GM23338 (cell line): Measurements from ENCODE around the gene SFXN5. TPM values are rescaled to one million over a fixed set of nuclear protein-coding genes. Genes with fewer than 3 reads are reported as not detected.

Experiments used
- ATAC-seq: fragments of 200-7000 bp; cut with Tn5 transposase; 3 replicates; pipeline ENCODE4 v1.9.1; 2020
- DNase-seq: peaks from one replicate; pipeline ENCODE4 v3.0.0-alpha.2; 2015; ENCODE audit warnings: low spot score
- H2AFZ ChIP-seq: fragments of 200-600 bp; sonication (generic); 2 replicates; pipeline ENCODE4 v1.8.0; 2016; ENCODE audit warnings: antibody characterized with exemption, mild to moderate bottlenecking, moderate library complexity
- H3F3A ChIP-seq: fragments of 200-600 bp; sonication (generic); replicated peaks from 2 replicates; pipeline ENCODE4 v1.8.0; 2017; ENCODE audit warnings: antibody characterized with exemption, mixed run types, low read depth
- H3K27ac ChIP-seq: fragments of 200-600 bp; sonication (generic); 2 replicates; pipeline ENCODE4 v1.6.1; 2016; ENCODE audit warnings: low read depth
- H3K27me3 ChIP-seq: fragments of 200-600 bp; sonication (generic); 2 replicates; pipeline ENCODE4 v1.8.0; 2016; ENCODE audit warnings: mild to moderate bottlenecking, mixed run types, moderate library complexity; ENCODE audit not compliant: insufficient read depth
- H3K36me3 ChIP-seq: fragments of 200-600 bp; sonication (generic); 2 replicates; pipeline ENCODE4 v1.8.0; 2016; ENCODE audit warnings: mild to moderate bottlenecking; ENCODE audit not compliant: insufficient read depth
- H3K4me1 ChIP-seq: fragments of 200-600 bp; sonication (generic); 2 replicates; pipeline ENCODE4 v1.8.0; 2016; ENCODE audit warnings: mild to moderate bottlenecking, moderate library complexity; ENCODE audit not compliant: insufficient read depth
- H3K4me2 ChIP-seq: fragments of 200-600 bp; sonication (generic); 2 replicates; pipeline ENCODE4 v1.7.1; 2017; ENCODE audit warnings: mixed run types
- H3K4me3 ChIP-seq: fragments of 200-600 bp; sonication (generic); 2 replicates; pipeline ENCODE4 v1.6.1; 2016; ENCODE audit warnings: mixed run types
- H3K79me2 ChIP-seq: fragments of 200-600 bp; sonication (generic); replicated peaks from 2 replicates; pipeline ENCODE4 v1.8.0; 2017; ENCODE audit warnings: mild to moderate bottlenecking; ENCODE audit not compliant: insufficient read depth
- H3K9me2 ChIP-seq: fragments of 200-600 bp; sonication (generic); 2 replicates; pipeline ENCODE4 v1.8.0; 2017; ENCODE audit not compliant: insufficient read depth
- H4K20me1 ChIP-seq: fragments of 200-600 bp; sonication (generic); replicated peaks from 2 replicates; pipeline ENCODE4 v1.8.0; 2017; ENCODE audit warnings: mild to moderate bottlenecking; ENCODE audit not compliant: insufficient read depth
- H3K27ac Mint-ChIP-seq: 2 replicates; pipeline ENCODE4 v1.8.0; 2020; ENCODE audit warnings: inconsistent platforms, mild to moderate bottlenecking, moderate library complexity, mixed read lengths
- H3K27me3 Mint-ChIP-seq: 3 replicates; pipeline ENCODE4 v1.8.0; 2022; ENCODE audit warnings: low read depth, mild to moderate bottlenecking, moderate library complexity, mixed read lengths, inconsistent platforms; ENCODE audit not compliant: insufficient read depth, poor library complexity
- H3K36me3 Mint-ChIP-seq: 3 replicates; pipeline ENCODE4 v1.8.0; 2021; ENCODE audit warnings: low read depth, mild to moderate bottlenecking, inconsistent platforms, moderate library complexity, mixed read lengths
- H3K4me1 Mint-ChIP-seq: 3 replicates; pipeline ENCODE4 v1.8.0; 2020; ENCODE audit warnings: mild to moderate bottlenecking, inconsistent platforms, mixed read lengths
- H3K4me3 Mint-ChIP-seq: 3 replicates; pipeline ENCODE4 v1.8.0; 2021; ENCODE audit warnings: moderate library complexity, mild to moderate bottlenecking, inconsistent platforms, mixed read lengths
- H3K9me3 Mint-ChIP-seq: 3 replicates; pipeline ENCODE4 v1.8.0; 2020; ENCODE audit warnings: moderate library complexity, mild to moderate bottlenecking, inconsistent platforms, mixed read lengths
- CTCF ChIP-seq, 2 experiments: fragments of 200-600 bp in 1 of 2; sonication (generic) in 1 of 2; conservative IDR thresholded peaks; 2 replicates each; pipeline versions ENCODE4 v1.5.1 to v1.6.1; 2016 to 2017; ENCODE audit warnings: antibody characterized with exemption in 2 of 2, low read depth in 2 of 2, mild to moderate bottlenecking in 2 of 2, moderate library complexity in 1 of 2
- ETS1 ChIP-seq: IDR thresholded peaks from 2 replicates; pipeline ENCODE4 v1.6.1; 2016; ENCODE audit warnings: antibody characterized with exemption
- EZH2 ChIP-seq: fragments of 200-600 bp; sonication (generic); IDR thresholded peaks from one replicate; pipeline ENCODE4 v1.8.0; 2017; ENCODE audit warnings: antibody characterized with exemption, mild to moderate bottlenecking, low read depth; ENCODE audit not compliant: unreplicated experiment
- NANOG ChIP-seq: IDR thresholded peaks from 2 replicates; pipeline ENCODE4 v1.6.1; 2016; ENCODE audit warnings: antibody characterized with exemption, borderline replicate concordance
- POLR2AphosphoS5 ChIP-seq: IDR thresholded peaks from 2 replicates; pipeline ENCODE4 v1.6.1; 2016; ENCODE audit warnings: antibody characterized with exemption, low read depth
- ZNF114 ChIP-seq: fragments of 250-450 bp; sonication (Bioruptor Pico); IDR thresholded peaks from 2 replicates; pipeline ENCODE4 v1.5.0; 2020; ENCODE audit warnings: mild to moderate bottlenecking, moderate library complexity
- ZNF331 ChIP-seq: fragments of 250-450 bp; sonication (Bioruptor Pico); IDR thresholded peaks from 2 replicates; pipeline ENCODE4 v1.5.0; 2020; ENCODE audit warnings: low read depth, mild to moderate bottlenecking, moderate library complexity
- polyA plus RNA-seq: library from polyadenylated mRNA; unstranded; fragments of >200 nt; fragmentation: Nextera tagmentation; extraction: Ambion mirVana; gene quantifications from 2 replicates; pipeline ENCODE4 v1.2.1, GENCODE V29; 2016
- total RNA-seq: library from RNA; depleted of rRNA; stranded (reverse); fragments of >200 nt; shearing (Covaris generic); gene quantifications from 2 replicates; pipeline ENCODE4 v1.2.3, GENCODE V29; 2014

Gene SFXN5
- total and polyA plus RNA-seq, 2 experiments from 2014 or later: 23.6 to 25.8 TPM

- peaks cover 21% of the 10 kb centered on the region for H3F3A ChIP-seq
- H3K4me1 ChIP-seq: peaks cover 37% of the 10 kb centered on the region
- no peaks in the 10 kb centered on the region for H3K79me2 ChIP-seq
- 0 out of 2 replicates have a peak, but pooled peaks cover 3% of the 10 kb centered on the region for H4K20me1 ChIP-seq
- TF ChIP-seq ZNF331: no peak
- no peak for TF ChIP-seq NANOG
- TF ChIP-seq CTCF (conservative IDR thresholded peaks at IDR 0.05; ENCODE audit: low read depth in 2 of 2): no peak
- H3K36me3 ChIP-seq: no peaks in the 10 kb centered on the region
- H3K9me2 ChIP-seq: no peaks in the 10 kb centered on the region
- ATAC-seq: no peak
- no peak overlapping the region for H3K4me3 ChIP-seq
- no peaks in the 10 kb centered on the region for H3K9me3 Mint-ChIP-seq
- H3K4me1 Mint-ChIP-seq: peaks cover 16% of the 10 kb centered on the region
- no peak overlapping the region for H3K27ac Mint-ChIP-seq
- no peak overlapping the region for H3K27ac ChIP-seq
- no peak overlapping the region for H3K4me2 ChIP-seq
- peaks cover 1% of the 10 kb centered on the region for H3K27me3 Mint-ChIP-seq
- DNase-seq: no peak
- peaks cover 91% of the 10 kb centered on the region for H3K27me3 ChIP-seq
- no peak overlapping the region for H3K4me3 Mint-ChIP-seq
- H2AFZ ChIP-seq: no peak overlapping the region
- no peaks in the 10 kb centered on the region for H3K36me3 Mint-ChIP-seq
These were observed 143.6 kb downstream of the SFXN5 start for GRCh38 chr2:72927619-72928550.

GRCh38 chr2:72926811-72927465 is 144.6 kb downstream of the SFXN5 start:
- H3K27ac Mint-ChIP-seq: no peak overlapping the region
- Histone ChIP-seq H3K4me3 (no peak overlapping the region; the same call in 1 of the 2 replicates), H3K79me2 (no peaks in the 10 kb centered on the region), H3K36me3 (no peaks in the 10 kb centered on the region), H3K4me2 (peak overlapping the region; percentile 87; the same call in 1 of the 2 replicates), H3K4me1 (peaks cover 37% of the 10 kb centered on the region), H3F3A (peaks cover 21% of the 10 kb centered on the region), H3K27ac (no peak overlapping the region), H3K9me2 (no peaks in the 10 kb centered on the region), H2AFZ (no peak overlapping the region), H3K27me3 (peaks cover 93% of the 10 kb centered on the region), H4K20me1 (0 out of 2 replicates have a peak, but pooled peaks cover 9% of the 10 kb centered on the region)
- no peak for TF ChIP-seq NANOG
- TF ChIP-seq EZH2: peak; percentile 14
- ATAC-seq (no peak), DNase-seq (no peak)
- H3K4me3 Mint-ChIP-seq: no peak overlapping the region
- no peaks in the 10 kb centered on the region for H3K27me3 Mint-ChIP-seq
- no peaks in the 10 kb centered on the region for H3K9me3 Mint-ChIP-seq
- peaks cover 4% of the 10 kb centered on the region; the same call in 1 of the 3 replicates for H3K36me3 Mint-ChIP-seq
- H3K4me1 Mint-ChIP-seq: peaks cover 18% of the 10 kb centered on the region

GRCh38 chr2:72926368-72926767 is 145.1 kb downstream of the SFXN5 start:
- H3K36me3 Mint-ChIP-seq: peaks cover 4% of the 10 kb centered on the region; the same call in 1 of the 3 replicates

More at GRCh38 chr2:72926368-72926767, 145.1 kb downstream of the SFXN5 start:
- Histone ChIP-seq H4K20me1 (peaks cover 9% of the 10 kb centered on the region; the same call in 1 of the 2 replicates), H3K4me1 (peaks cover 39% of the 10 kb centered on the region), H3K36me3 (no peaks in the 10 kb centered on the region), H3K27me3 (peaks cover 99% of the 10 kb centered on the region), H3K9me2 (no peaks in the 10 kb centered on the region), H3K27ac (no peak overlapping the region), H3K4me2 (peak overlapping the region; percentile 87), H3F3A (peaks cover 21% of the 10 kb centered on the region), H3K79me2 (no peaks in the 10 kb centered on the region), H3K4me3 (no peak overlapping the region; the same call in 1 of the 2 replicates), H2AFZ (no peak overlapping the region)
- no peak for TF ChIP-seq ZNF331
- TF ChIP-seq POLR2AphosphoS5: no peak
- TF ChIP-seq ETS1: no peak
- no peak for TF ChIP-seq ZNF114 (CRISPR knock-in tag)
- H3K27ac Mint-ChIP-seq: no peak overlapping the region
- H3K4me1 Mint-ChIP-seq: peaks cover 18% of the 10 kb centered on the region
- H3K4me3 Mint-ChIP-seq: peak overlapping the region; percentile 32
- DNase-seq: no peak
- H3K9me3 Mint-ChIP-seq: no peaks in the 10 kb centered on the region
- no peaks in the 10 kb centered on the region for H3K27me3 Mint-ChIP-seq
- ATAC-seq: no peak
